GM23338 (cell line): ENCODE results near the gene ZEB2. TPM values are rescaled to one million over a fixed set of nuclear protein-coding genes. Genes with fewer than 3 reads are reported as not detected.

Source experiments
- ATAC-seq: fragments of 200-7000 bp; cut with Tn5 transposase; 3 replicates; pipeline ENCODE4 v1.9.1; 2020
- DNase-seq: peaks from one replicate; pipeline ENCODE4 v3.0.0-alpha.2; 2015; ENCODE audit warnings: low spot score
- H2AFZ ChIP-seq: fragments of 200-600 bp; sonication (generic); 2 replicates; pipeline ENCODE4 v1.8.0; 2016; ENCODE audit warnings: antibody characterized with exemption, mild to moderate bottlenecking, moderate library complexity
- H3F3A ChIP-seq: fragments of 200-600 bp; sonication (generic); replicated peaks from 2 replicates; pipeline ENCODE4 v1.8.0; 2017; ENCODE audit warnings: antibody characterized with exemption, mixed run types, low read depth
- H3K27ac ChIP-seq: fragments of 200-600 bp; sonication (generic); 2 replicates; pipeline ENCODE4 v1.6.1; 2016; ENCODE audit warnings: low read depth
- H3K27me3 ChIP-seq: fragments of 200-600 bp; sonication (generic); 2 replicates; pipeline ENCODE4 v1.8.0; 2016; ENCODE audit warnings: mild to moderate bottlenecking, mixed run types, moderate library complexity; ENCODE audit not compliant: insufficient read depth
- H3K36me3 ChIP-seq: fragments of 200-600 bp; sonication (generic); 2 replicates; pipeline ENCODE4 v1.8.0; 2016; ENCODE audit warnings: mild to moderate bottlenecking; ENCODE audit not compliant: insufficient read depth
- H3K4me1 ChIP-seq: fragments of 200-600 bp; sonication (generic); 2 replicates; pipeline ENCODE4 v1.8.0; 2016; ENCODE audit warnings: mild to moderate bottlenecking, moderate library complexity; ENCODE audit not compliant: insufficient read depth
- H3K4me2 ChIP-seq: fragments of 200-600 bp; sonication (generic); 2 replicates; pipeline ENCODE4 v1.7.1; 2017; ENCODE audit warnings: mixed run types
- H3K4me3 ChIP-seq: fragments of 200-600 bp; sonication (generic); 2 replicates; pipeline ENCODE4 v1.6.1; 2016; ENCODE audit warnings: mixed run types
- H3K79me2 ChIP-seq: fragments of 200-600 bp; sonication (generic); replicated peaks from 2 replicates; pipeline ENCODE4 v1.8.0; 2017; ENCODE audit warnings: mild to moderate bottlenecking; ENCODE audit not compliant: insufficient read depth
- H3K9me2 ChIP-seq: fragments of 200-600 bp; sonication (generic); 2 replicates; pipeline ENCODE4 v1.8.0; 2017; ENCODE audit not compliant: insufficient read depth
- H4K20me1 ChIP-seq: fragments of 200-600 bp; sonication (generic); replicated peaks from 2 replicates; pipeline ENCODE4 v1.8.0; 2017; ENCODE audit warnings: mild to moderate bottlenecking; ENCODE audit not compliant: insufficient read depth
- H3K27ac Mint-ChIP-seq: 2 replicates; pipeline ENCODE4 v1.8.0; 2020; ENCODE audit warnings: inconsistent platforms, mild to moderate bottlenecking, moderate library complexity, mixed read lengths
- H3K27me3 Mint-ChIP-seq: 3 replicates; pipeline ENCODE4 v1.8.0; 2022; ENCODE audit warnings: low read depth, mild to moderate bottlenecking, moderate library complexity, mixed read lengths, inconsistent platforms; ENCODE audit not compliant: insufficient read depth, poor library complexity
- H3K36me3 Mint-ChIP-seq: 3 replicates; pipeline ENCODE4 v1.8.0; 2021; ENCODE audit warnings: low read depth, mild to moderate bottlenecking, inconsistent platforms, moderate library complexity, mixed read lengths
- H3K4me1 Mint-ChIP-seq: 3 replicates; pipeline ENCODE4 v1.8.0; 2020; ENCODE audit warnings: mild to moderate bottlenecking, inconsistent platforms, mixed read lengths
- H3K4me3 Mint-ChIP-seq: 3 replicates; pipeline ENCODE4 v1.8.0; 2021; ENCODE audit warnings: moderate library complexity, mild to moderate bottlenecking, inconsistent platforms, mixed read lengths
- H3K9me3 Mint-ChIP-seq: 3 replicates; pipeline ENCODE4 v1.8.0; 2020; ENCODE audit warnings: moderate library complexity, mild to moderate bottlenecking, inconsistent platforms, mixed read lengths
- ETS1 ChIP-seq: IDR thresholded peaks from 2 replicates; pipeline ENCODE4 v1.6.1; 2016; ENCODE audit warnings: antibody characterized with exemption
- POLR2AphosphoS5 ChIP-seq: IDR thresholded peaks from 2 replicates; pipeline ENCODE4 v1.6.1; 2016; ENCODE audit warnings: antibody characterized with exemption, low read depth
- ZNF331 ChIP-seq: fragments of 250-450 bp; sonication (Bioruptor Pico); IDR thresholded peaks from 2 replicates; pipeline ENCODE4 v1.5.0; 2020; ENCODE audit warnings: low read depth, mild to moderate bottlenecking, moderate library complexity
- polyA plus RNA-seq: library from polyadenylated mRNA; unstranded; fragments of >200 nt; fragmentation: Nextera tagmentation; extraction: Ambion mirVana; gene quantifications from 2 replicates; pipeline ENCODE4 v1.2.1, GENCODE V29; 2016
- total RNA-seq: library from RNA; depleted of rRNA; stranded (reverse); fragments of >200 nt; shearing (Covaris generic); gene quantifications from 2 replicates; pipeline ENCODE4 v1.2.3, GENCODE V29; 2014
- TF ChIP-seq, protein P1 (sequence below): fragments of 250-450 bp; sonication (Bioruptor Pico); IDR thresholded peaks from 2 replicates; pipeline ENCODE4 v1.5.0; 2020; ENCODE audit warnings: mild to moderate bottlenecking, moderate library complexity

The ZEB2 gene
- total and polyA plus RNA-seq, 2 experiments from 2014 or later, result 0.45 TPM; not detected in 1

DNA sequence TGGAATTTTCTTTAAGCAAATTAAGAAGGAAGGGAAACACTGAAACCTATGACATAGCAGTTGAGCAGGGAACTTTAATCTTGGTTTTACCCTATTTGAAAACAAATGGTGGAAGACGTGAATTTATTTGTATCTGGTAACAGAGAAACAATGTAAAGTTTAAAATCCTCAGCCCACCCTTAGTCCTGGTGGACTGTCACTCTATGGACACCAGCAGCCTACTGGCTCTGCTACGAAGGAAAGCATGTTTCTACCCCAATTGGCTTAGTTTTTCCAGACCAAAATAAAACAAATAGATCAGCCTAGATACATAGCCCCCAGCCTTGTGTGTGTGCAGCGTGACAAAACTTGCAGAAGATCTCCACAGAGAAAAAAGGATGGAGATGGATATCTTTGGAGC lies 7.4 kb downstream of the ZEB2 start (continued):
- no peak for TF ChIP-seq ETS1
- TF ChIP-seq, protein P1, sequence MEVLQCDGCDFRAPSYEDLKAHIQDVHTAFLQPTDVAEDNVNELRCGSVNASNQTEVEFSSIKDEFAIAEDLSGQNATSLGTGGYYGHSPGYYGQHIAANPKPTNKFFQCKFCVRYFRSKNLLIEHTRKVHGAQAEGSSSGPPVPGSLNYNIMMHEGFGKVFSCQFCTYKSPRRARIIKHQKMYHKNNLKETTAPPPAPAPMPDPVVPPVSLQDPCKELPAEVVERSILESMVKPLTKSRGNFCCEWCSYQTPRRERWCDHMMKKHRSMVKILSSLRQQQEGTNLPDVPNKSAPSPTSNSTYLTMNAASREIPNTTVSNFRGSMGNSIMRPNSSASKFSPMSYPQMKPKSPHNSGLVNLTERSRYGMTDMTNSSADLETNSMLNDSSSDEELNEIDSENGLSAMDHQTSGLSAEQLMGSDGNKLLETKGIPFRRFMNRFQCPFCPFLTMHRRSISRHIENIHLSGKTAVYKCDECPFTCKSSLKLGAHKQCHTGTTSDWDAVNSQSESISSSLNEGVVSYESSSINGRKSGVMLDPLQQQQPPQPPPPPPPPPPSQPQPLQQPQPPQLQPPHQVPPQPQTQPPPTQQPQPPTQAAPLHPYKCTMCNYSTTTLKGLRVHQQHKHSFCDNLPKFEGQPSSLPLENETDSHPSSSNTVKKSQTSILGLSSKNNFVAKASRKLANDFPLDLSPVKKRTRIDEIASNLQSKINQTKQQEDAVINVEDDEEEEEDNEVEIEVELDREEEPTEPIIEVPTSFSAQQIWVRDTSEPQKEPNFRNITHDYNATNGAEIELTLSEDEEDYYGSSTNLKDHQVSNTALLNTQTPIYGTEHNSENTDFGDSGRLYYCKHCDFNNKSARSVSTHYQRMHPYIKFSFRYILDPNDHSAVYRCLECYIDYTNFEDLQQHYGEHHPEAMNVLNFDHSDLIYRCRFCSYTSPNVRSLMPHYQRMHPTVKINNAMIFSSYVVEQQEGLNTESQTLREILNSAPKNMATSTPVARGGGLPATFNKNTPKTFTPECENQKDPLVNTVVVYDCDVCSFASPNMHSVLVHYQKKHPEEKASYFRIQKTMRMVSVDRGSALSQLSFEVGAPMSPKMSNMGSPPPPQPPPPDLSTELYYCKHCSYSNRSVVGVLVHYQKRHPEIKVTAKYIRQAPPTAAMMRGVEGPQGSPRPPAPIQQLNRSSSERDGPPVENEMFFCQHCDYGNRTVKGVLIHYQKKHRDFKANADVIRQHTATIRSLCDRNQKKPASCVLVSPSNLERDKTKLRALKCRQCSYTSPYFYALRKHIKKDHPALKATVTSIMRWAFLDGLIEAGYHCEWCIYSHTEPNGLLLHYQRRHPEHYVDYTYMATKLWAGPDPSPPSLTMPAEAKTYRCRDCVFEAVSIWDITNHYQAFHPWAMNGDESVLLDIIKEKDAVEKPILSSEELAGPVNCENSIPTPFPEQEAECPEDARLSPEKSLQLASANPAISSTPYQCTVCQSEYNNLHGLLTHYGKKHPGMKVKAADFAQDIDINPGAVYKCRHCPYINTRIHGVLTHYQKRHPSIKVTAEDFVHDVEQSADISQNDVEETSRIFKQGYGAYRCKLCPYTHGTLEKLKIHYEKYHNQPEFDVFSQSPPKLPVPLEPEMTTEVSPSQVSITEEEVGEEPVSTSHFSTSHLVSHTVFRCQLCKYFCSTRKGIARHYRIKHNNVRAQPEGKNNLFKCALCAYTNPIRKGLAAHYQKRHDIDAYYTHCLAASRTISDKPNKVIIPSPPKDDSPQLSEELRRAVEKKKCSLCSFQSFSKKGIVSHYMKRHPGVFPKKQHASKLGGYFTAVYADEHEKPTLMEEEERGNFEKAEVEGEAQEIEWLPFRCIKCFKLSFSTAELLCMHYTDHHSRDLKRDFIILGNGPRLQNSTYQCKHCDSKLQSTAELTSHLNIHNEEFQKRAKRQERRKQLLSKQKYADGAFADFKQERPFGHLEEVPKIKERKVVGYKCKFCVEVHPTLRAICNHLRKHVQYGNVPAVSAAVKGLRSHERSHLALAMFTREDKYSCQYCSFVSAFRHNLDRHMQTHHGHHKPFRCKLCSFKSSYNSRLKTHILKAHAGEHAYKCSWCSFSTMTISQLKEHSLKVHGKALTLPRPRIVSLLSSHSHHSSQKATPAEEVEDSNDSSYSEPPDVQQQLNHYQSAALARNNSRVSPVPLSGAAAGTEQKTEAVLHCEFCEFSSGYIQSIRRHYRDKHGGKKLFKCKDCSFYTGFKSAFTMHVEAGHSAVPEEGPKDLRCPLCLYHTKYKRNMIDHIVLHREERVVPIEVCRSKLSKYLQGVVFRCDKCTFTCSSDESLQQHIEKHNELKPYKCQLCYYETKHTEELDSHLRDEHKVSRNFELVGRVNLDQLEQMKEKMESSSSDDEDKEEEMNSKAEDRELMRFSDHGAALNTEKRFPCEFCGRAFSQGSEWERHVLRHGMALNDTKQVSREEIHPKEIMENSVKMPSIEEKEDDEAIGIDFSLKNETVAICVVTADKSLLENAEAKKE (CRISPR knock-in tag), result no peak

DNA sequence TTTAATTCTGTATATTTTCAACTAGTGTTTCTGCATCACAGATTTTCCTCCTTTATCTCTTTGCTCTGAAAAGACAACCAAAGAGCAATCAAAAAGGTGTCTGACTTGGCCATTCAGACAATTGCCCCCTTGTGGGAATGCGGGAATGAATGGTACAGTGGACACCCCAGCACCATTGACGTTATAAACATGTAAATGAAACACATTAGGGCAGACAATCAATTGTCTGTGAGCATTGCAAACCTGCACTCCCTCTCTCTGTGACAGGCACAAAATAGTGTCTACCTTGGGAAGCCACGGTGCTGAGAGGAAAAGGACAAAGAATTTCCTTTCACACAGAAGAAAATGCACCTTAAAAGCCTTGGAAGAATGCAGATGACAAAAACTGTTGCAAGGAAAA lies 8.0 kb downstream of the ZEB2 start:
- Histone ChIP-seq H3K36me3 (no peaks in the 10 kb centered on the region), H3K79me2 (no peaks in the 10 kb centered on the region), H3F3A (peaks cover 2% of the 10 kb centered on the region; the same call in 1 of the 2 replicates), H4K20me1 (peaks cover 15% of the 10 kb centered on the region), H3K4me3 (peak overlapping the region; percentile 21; the same call in 1 of the 2 replicates), H3K27ac (no peak overlapping the region), H3K9me2 (no peaks in the 10 kb centered on the region), H2AFZ (no peak overlapping the region), H3K4me2 (peak overlapping the region; percentile 78), H3K27me3 (peaks cover 92% of the 10 kb centered on the region), H3K4me1 (peaks cover 67% of the 10 kb centered on the region)
- H3K27ac Mint-ChIP-seq, result no peak overlapping the region
- DNase-seq (peak; percentile 41), ATAC-seq (no peak)
- H3K27me3 Mint-ChIP-seq, result peaks cover 92% of the 10 kb centered on the region
- H3K4me3 Mint-ChIP-seq, result no peak overlapping the region
- H3K36me3 Mint-ChIP-seq, result no peaks in the 10 kb centered on the region; the same call in 2 of the 3 replicates
- no peaks in the 10 kb centered on the region; the same call in 2 of the 3 replicates for H3K9me3 Mint-ChIP-seq
- peaks cover 78% of the 10 kb centered on the region for H3K4me1 Mint-ChIP-seq
- TF ChIP-seq ZNF331 (CRISPR knock-in tag) (no peak), POLR2AphosphoS5 (no peak)
